H1 (cell line): ENCODE data around the gene GAMT. TPM values are rescaled to one million over a fixed set of nuclear protein-coding genes. Genes with fewer than 3 reads are reported as not detected.

Experiments used
- BACH1 ChIP-seq: IDR thresholded peaks from 2 replicates; pipeline ENCODE4 v1.6.1; 2012; ENCODE audit warnings: low read length, improper control_type of control experiment
- CHD1 ChIP-seq: IDR thresholded peaks from 2 replicates; pipeline ENCODE4 v1.6.1; 2012; ENCODE audit warnings: low read depth, low read length, improper control_type of control experiment
- CHD7 ChIP-seq: fragments of 300-600 bp; sonication (generic); IDR thresholded peaks from 2 replicates; pipeline ENCODE4 v1.7.1; 2012; ENCODE audit warnings: low read length, moderate library complexity, mild to moderate bottlenecking, inconsistent platforms; ENCODE audit not compliant: insufficient replicate concordance
- CTCF ChIP-seq, 3 experiments: IDR thresholded peaks; 1 replicate in 2 of 3; 2 replicates in 1 of 3; pipeline versions ENCODE4 v1.5.1 to v1.6.1; 2011; ENCODE audit warnings: low read length in 3 of 3, mild to moderate bottlenecking in 3 of 3, inconsistent platforms in 2 of 3, low read depth in 1 of 3, moderate library complexity in 1 of 3; ENCODE audit not compliant: insufficient read depth in 1 of 3; ENCODE audit errors: control extremely low read depth in 1 of 3
- JUND ChIP-seq: IDR thresholded peaks from 2 replicates; pipeline ENCODE4 v1.6.1; 2011; ENCODE audit warnings: mild to moderate bottlenecking, improper control_type of control experiment, low read length
- RNF2 ChIP-seq: fragments of 200-900, 300-1000 bp; sonication (generic); IDR thresholded peaks from 2 replicates; pipeline ENCODE4 v1.7.1; 2016; ENCODE audit warnings: borderline replicate concordance, low read depth, mild to moderate bottlenecking, antibody characterized with exemption, low read length; ENCODE audit not compliant: poor library complexity, severe bottlenecking; ENCODE audit errors: missing control alignments
- TEAD4 ChIP-seq: IDR thresholded peaks from 2 replicates; pipeline ENCODE4 v1.6.1; 2012; ENCODE audit warnings: low read depth, low read length, inconsistent platforms, mixed read lengths
- YY1 ChIP-seq: IDR thresholded peaks from 2 replicates; pipeline ENCODE4 v1.6.1; 2011; ENCODE audit warnings: low read depth, mild to moderate bottlenecking, low read length
- polyA plus RNA-seq, 7 experiments: library from polyadenylated mRNA; depleted of rRNA in 3 of 7; stranded (reverse) in 5 of 7; unstranded in 2 of 7; fragments of >200 nt in 5 of 7; fragments of 200-250 nt in 2 of 7; gene quantifications; 1 replicate in 5 of 7; 2 replicates in 1 of 7; 4 replicates in 1 of 7; pipeline versions ENCODE4 v1.2.1 to v1.2.3, GENCODE V29; 2011 to 2013; ENCODE audit warnings: missing spikeins in 2 of 7, mixed read lengths in 2 of 7
- total RNA-seq: library from RNA; stranded (reverse); fragmentation: NEBNext Ultra II Directional; extraction: Animal tissue kit (Norgen Biotek cat#: 25700); gene quantifications from 2 replicates; pipeline ENCODE4 v1.2.1, GENCODE V29; 2021

GAMT gene
- total and polyA plus RNA-seq, 2 of the 8 experiments (the other 6 are each of a cell fraction or from before 2014, with no cell fraction given): 17.2 to 35.6 TPM

DNA sequence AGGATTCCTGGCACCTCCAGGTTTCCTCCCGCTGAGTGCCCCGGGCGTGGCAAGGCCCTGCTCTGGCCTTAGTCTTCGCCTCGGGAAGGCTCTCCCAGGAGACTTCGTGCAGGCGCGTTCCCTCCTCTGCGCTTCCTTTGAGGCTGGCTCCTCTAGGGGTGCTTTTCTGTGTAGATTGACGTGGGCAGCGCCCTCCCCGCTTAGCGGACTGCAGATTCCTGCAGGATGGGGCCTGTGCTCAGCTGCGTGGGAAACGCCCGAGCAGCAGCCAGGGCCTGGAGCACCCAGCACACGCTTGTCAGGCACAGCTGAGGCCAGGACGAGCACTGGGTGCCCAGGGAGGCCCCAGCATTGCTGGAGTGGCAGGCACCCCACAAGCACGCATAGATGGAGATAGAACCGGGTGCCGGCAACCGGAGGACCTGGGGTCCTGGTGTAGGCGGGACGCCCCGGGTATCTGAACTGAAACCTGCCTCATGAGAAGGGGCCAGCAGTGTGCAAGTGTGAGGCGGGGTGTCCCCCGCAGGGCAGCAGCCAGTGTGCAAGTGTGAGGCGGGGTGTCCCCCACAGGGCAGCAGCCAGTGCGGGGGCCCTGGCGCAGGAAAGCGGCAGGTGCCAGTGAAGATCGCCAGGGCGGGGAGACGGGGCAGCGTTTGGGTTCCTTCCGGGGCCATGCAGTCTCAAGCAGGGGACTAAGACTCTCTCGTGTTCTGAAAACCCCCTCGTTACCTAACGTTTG lies 14.2 kb downstream of the GAMT start (continued):
- no peak for TF ChIP-seq CHD7
- no peak for TF ChIP-seq YY1
- TF ChIP-seq BACH1: no peak
- TF ChIP-seq CTCF (IDR thresholded peaks at IDR 0.05; ENCODE audit: control extremely low read depth in 1 of 3, insufficient read depth in 1 of 3, low read depth in 1 of 3, low read length in 3 of 3): no peak
- no peak for TF ChIP-seq RNF2
- TF ChIP-seq CHD1: no peak
- no peak for TF ChIP-seq TEAD4
- TF ChIP-seq JUND: no peak
